C1 segment of cervical spinal cord (tissue), 14 donors: ENCODE results near the gene CRYBG1.

Experiments
- DNase-seq, 14 donors: peaks; one replicate each; lab custom pipeline; 2025; lab: John Stamatoyannopoulos, UW

CRYBG1 gene

GRCh38 chr6:106522562-106523250, 162.2 kb downstream of the CRYBG1 start:
- no peak for DNase-seq

GRCh38 chr6:106525107-106525881, 164.8 kb downstream of the CRYBG1 start:
- no peak for DNase-seq

GRCh38 chr6:106525882-106526275, 165.4 kb downstream of the CRYBG1 start:
- no peak for DNase-seq

- DNase-seq, result no peak
Observed at GRCh38 chr6:106527117-106527516, 166.6 kb downstream of the CRYBG1 start.

GRCh38 chr6:106527979-106528378, 167.5 kb downstream of the CRYBG1 start:
- no peak for DNase-seq

GRCh38 chr6:106528521-106528920, 168.0 kb downstream of the CRYBG1 start:
- DNase-seq, result no peak

- DNase-seq, result no peak
Observed at GRCh38 chr6:106529438-106529837, 168.9 kb downstream of the CRYBG1 start.

- DNase-seq, result no peak
Observed at GRCh38 chr6:106530026-106530425, 169.5 kb downstream of the CRYBG1 start.

- no peak for DNase-seq
Observed at GRCh38 chr6:106530502-106530901, 170.0 kb downstream of the CRYBG1 start.

GRCh38 chr6:106533054-106533453, 172.5 kb downstream of the CRYBG1 start:
- no peak for DNase-seq

- DNase-seq, result no peak
Observed at GRCh38 chr6:106534004-106534403, 173.5 kb downstream of the CRYBG1 start.

GRCh38 chr6:106534564-106534982, 174.1 kb downstream of the CRYBG1 start:
- no peak for DNase-seq

- DNase-seq, result no peak
Observed at GRCh38 chr6:106535012-106535411, 174.5 kb downstream of the CRYBG1 start.

GRCh38 chr6:106536357-106536756, 175.8 kb downstream of the CRYBG1 start:
- DNase-seq, result no peak

GRCh38 chr6:106536851-106537250, 176.3 kb downstream of the CRYBG1 start:
- no peak for DNase-seq

- no peak for DNase-seq
Observed at GRCh38 chr6:106537662-106538061, 177.1 kb downstream of the CRYBG1 start.

- DNase-seq, result no peak
Observed at GRCh38 chr6:106538145-106538544, 177.6 kb downstream of the CRYBG1 start.

- DNase-seq, result no peak
Observed at GRCh38 chr6:106539936-106540335, 179.4 kb downstream of the CRYBG1 start.

GRCh38 chr6:106540432-106540831, 179.9 kb downstream of the CRYBG1 start:
- DNase-seq, result no peak

GRCh38 chr6:106540907-106541306, 180.4 kb downstream of the CRYBG1 start:
- no peak for DNase-seq

GRCh38 chr6:106546261-106546690, 185.8 kb downstream of the CRYBG1 start:
- no peak for DNase-seq

- no peak for DNase-seq
Observed at GRCh38 chr6:106546691-106547414, 186.3 kb downstream of the CRYBG1 start.
